Measurements from ENCODE around the gene INS. TPM values are rescaled to one million over a fixed set of nuclear protein-coding genes. Genes with fewer than 3 reads are reported as not detected.
"Not testable (repeated sequence)": the region's sequence is repeated elsewhere in the genome, so short reads cannot be mapped to it uniquely, and the experiment has no call there.

Gene INS
- total and polyA plus RNA-seq, 9 donors: not detected

GRCh38 chr11:2180347-2180746 is 19.3 kb upstream of the INS start:
- WGBS (ENCODE audit: insufficient coverage): 77% methylated on average over 4 of the region's 15 CpGs

GRCh38 chr11:2179516-2179915 is 18.5 kb upstream of the INS start:
- Histone ChIP-seq H3K36me3 (ENCODE audit: control insufficient read depth, insufficient read depth, low read length) (no peaks in the 10 kb centered on the region), H3K4me3 (ENCODE audit: low read length) (no peak overlapping the region), H3K4me1 (ENCODE audit: control insufficient read depth, insufficient read depth, low read length) (no peaks in the 10 kb centered on the region), H3K9me3 (replicated peaks; ENCODE audit: control insufficient read depth, low read depth, low read length) (no peaks in the 10 kb centered on the region), H3K27ac (ENCODE audit: low read length) (no peak overlapping the region), H3K27me3 (ENCODE audit: control insufficient read depth, insufficient read depth, low read length) (peaks cover 16% of the 10 kb centered on the region)
- WGBS (ENCODE audit: insufficient coverage): 77% methylated on average over 10 of the region's 10 CpGs
- no peak for DNase-seq

More at GRCh38 chr11:2180347-2180746, 19.3 kb upstream of the INS start:
- Histone ChIP-seq H3K27ac (ENCODE audit: low read length) (no peak overlapping the region), H3K36me3 (ENCODE audit: control insufficient read depth, insufficient read depth, low read length) (no peaks in the 10 kb centered on the region), H3K9me3 (replicated peaks; ENCODE audit: control insufficient read depth, low read depth, low read length) (no peaks in the 10 kb centered on the region), H3K27me3 (ENCODE audit: control insufficient read depth, insufficient read depth, low read length) (peaks cover 23% of the 10 kb centered on the region), H3K4me1 (ENCODE audit: control insufficient read depth, insufficient read depth, low read length) (no peaks in the 10 kb centered on the region), H3K4me3 (ENCODE audit: low read length) (no peak overlapping the region)
- DNase-seq: no peak

- Histone ChIP-seq H3K9me3 (replicated peaks; ENCODE audit: control insufficient read depth, low read depth, low read length) (no peaks in the 10 kb centered on the region), H3K4me3 (ENCODE audit: low read length) (no peak overlapping the region), H3K4me1 (ENCODE audit: control insufficient read depth, insufficient read depth, low read length) (no peaks in the 10 kb centered on the region), H3K36me3 (ENCODE audit: control insufficient read depth, insufficient read depth, low read length) (no peaks in the 10 kb centered on the region), H3K27ac (ENCODE audit: low read length) (no peak overlapping the region), H3K27me3 (ENCODE audit: control insufficient read depth, insufficient read depth, low read length) (peaks cover 11% of the 10 kb centered on the region)
- 47% methylated on average over 14 of the region's 16 CpGs for WGBS (ENCODE audit: insufficient coverage)
- DNase-seq: no peak
Measured at GRCh38 chr11:2178906-2179494, 18.0 kb upstream of the INS start.

- H3K4me1 ChIP-seq (ENCODE audit: control insufficient read depth, insufficient read depth, low read length); H3K36me3 ChIP-seq (ENCODE audit: control insufficient read depth, insufficient read depth, low read length); H3K9me3 ChIP-seq (replicated peaks; ENCODE audit: control insufficient read depth, low read depth, low read length); DNase-seq; H3K27ac ChIP-seq (ENCODE audit: low read length); H3K4me3 ChIP-seq (ENCODE audit: low read length): not testable (repeated sequence)
- WGBS (ENCODE audit: insufficient coverage): 72% methylated on average over 9 of the region's 16 CpGs
- H3K27me3 ChIP-seq (ENCODE audit: control insufficient read depth, insufficient read depth, low read length): peaks cover 11% of the 10 kb centered on the region
Measured at GRCh38 chr11:2178055-2178773, 17.2 kb upstream of the INS start.

GRCh38 chr11:2177076-2177475 is 16.1 kb upstream of the INS start:
- Histone ChIP-seq H3K27me3 (ENCODE audit: control insufficient read depth, insufficient read depth, low read length) (peaks cover 9% of the 10 kb centered on the region), H3K4me1 (ENCODE audit: control insufficient read depth, insufficient read depth, low read length) (no peaks in the 10 kb centered on the region), H3K4me3 (ENCODE audit: low read length) (no peak overlapping the region), H3K36me3 (ENCODE audit: control insufficient read depth, insufficient read depth, low read length) (no peaks in the 10 kb centered on the region), H3K27ac (ENCODE audit: low read length) (no peak overlapping the region), H3K9me3 (replicated peaks; ENCODE audit: control insufficient read depth, low read depth, low read length) (no peaks in the 10 kb centered on the region)
- DNase-seq: no peak
- 14% methylated on average over 11 of the region's 18 CpGs for WGBS (ENCODE audit: insufficient coverage)

GRCh38 chr11:2176389-2176900 is 15.4 kb upstream of the INS start:
- no peak for DNase-seq
- H3K27me3 ChIP-seq (ENCODE audit: control insufficient read depth, insufficient read depth, low read length): peaks cover 6% of the 10 kb centered on the region
- no peaks in the 10 kb centered on the region for H3K4me1 ChIP-seq (ENCODE audit: control insufficient read depth, insufficient read depth, low read length)
- H3K4me3 ChIP-seq (ENCODE audit: low read length): no peak overlapping the region
- no peaks in the 10 kb centered on the region for H3K36me3 ChIP-seq (ENCODE audit: control insufficient read depth, insufficient read depth, low read length)
- no peak overlapping the region for H3K27ac ChIP-seq (ENCODE audit: low read length)
- 92% methylated on average over 10 of the region's 14 CpGs for WGBS (ENCODE audit: insufficient coverage)
- H3K9me3 ChIP-seq (replicated peaks; ENCODE audit: control insufficient read depth, low read depth, low read length): no peaks in the 10 kb centered on the region

- WGBS (ENCODE audit: insufficient coverage): 59% methylated on average over 13 of the region's 13 CpGs
- Histone ChIP-seq H3K4me1 (ENCODE audit: control insufficient read depth, insufficient read depth, low read length) (no peaks in the 10 kb centered on the region), H3K9me3 (replicated peaks; ENCODE audit: control insufficient read depth, low read depth, low read length) (no peaks in the 10 kb centered on the region), H3K36me3 (ENCODE audit: control insufficient read depth, insufficient read depth, low read length) (no peaks in the 10 kb centered on the region), H3K27me3 (ENCODE audit: control insufficient read depth, insufficient read depth, low read length) (peaks cover 7% of the 10 kb centered on the region), H3K27ac (ENCODE audit: low read length) (no peak overlapping the region), H3K4me3 (ENCODE audit: low read length) (no peak overlapping the region)
- DNase-seq: no peak
Measured at GRCh38 chr11:2175659-2176058, 14.7 kb upstream of the INS start.

- no peaks in the 10 kb centered on the region for H3K4me1 ChIP-seq (ENCODE audit: control insufficient read depth, insufficient read depth, low read length)
- no peak for DNase-seq
- no peak overlapping the region for H3K27ac ChIP-seq (ENCODE audit: low read length)
- H3K9me3 ChIP-seq (replicated peaks; ENCODE audit: control insufficient read depth, low read depth, low read length): no peaks in the 10 kb centered on the region
- WGBS (ENCODE audit: insufficient coverage): 86% methylated on average over 11 of the region's 11 CpGs
- no peaks in the 10 kb centered on the region for H3K36me3 ChIP-seq (ENCODE audit: control insufficient read depth, insufficient read depth, low read length)
- H3K4me3 ChIP-seq (ENCODE audit: low read length): no peak overlapping the region
- peaks cover 9% of the 10 kb centered on the region for H3K27me3 ChIP-seq (ENCODE audit: control insufficient read depth, insufficient read depth, low read length)
Measured at GRCh38 chr11:2174361-2174760, 13.4 kb upstream of the INS start.

- 69% methylated on average over 10 of the region's 11 CpGs for WGBS (ENCODE audit: insufficient coverage)
- Histone ChIP-seq H3K27ac (ENCODE audit: low read length) (no peak overlapping the region), H3K9me3 (replicated peaks; ENCODE audit: control insufficient read depth, low read depth, low read length) (no peaks in the 10 kb centered on the region), H3K4me3 (ENCODE audit: low read length) (no peak overlapping the region), H3K36me3 (ENCODE audit: control insufficient read depth, insufficient read depth, low read length) (no peaks in the 10 kb centered on the region), H3K4me1 (ENCODE audit: control insufficient read depth, insufficient read depth, low read length) (no peaks in the 10 kb centered on the region), H3K27me3 (ENCODE audit: control insufficient read depth, insufficient read depth, low read length) (peaks cover 10% of the 10 kb centered on the region)
- no peak for DNase-seq
Measured at GRCh38 chr11:2173761-2174160, 12.8 kb upstream of the INS start.

- Histone ChIP-seq H3K9me3 (replicated peaks; ENCODE audit: control insufficient read depth, low read depth, low read length) (no peaks in the 10 kb centered on the region), H3K4me1 (ENCODE audit: control insufficient read depth, insufficient read depth, low read length) (no peaks in the 10 kb centered on the region), H3K27me3 (ENCODE audit: control insufficient read depth, insufficient read depth, low read length) (peaks cover 9% of the 10 kb centered on the region), H3K36me3 (ENCODE audit: control insufficient read depth, insufficient read depth, low read length) (no peaks in the 10 kb centered on the region), H3K27ac (ENCODE audit: low read length) (no peak overlapping the region), H3K4me3 (ENCODE audit: low read length) (no peak overlapping the region)
- WGBS (ENCODE audit: insufficient coverage): 78% methylated on average over 16 of the region's 16 CpGs
- DNase-seq: no peak
Measured at GRCh38 chr11:2173150-2173693, 12.2 kb upstream of the INS start.

All from muscle of leg (tissue), 11 donors.